HEK293T (cell line): ENCODE results near the gene POLA1.

Source experiments
- ARNT ChIP-seq: fragments of 450-650 bp; IDR thresholded peaks from 2 replicates; pipeline ENCODE4 v1.6.1; 2017; ENCODE audit warnings: mild to moderate bottlenecking
- BHLHE40 ChIP-seq: fragments of 450-650 bp; IDR thresholded peaks from 2 replicates; pipeline ENCODE4 v1.6.1; 2016; ENCODE audit warnings: mild to moderate bottlenecking, moderate library complexity, borderline replicate concordance
- CTBP1 ChIP-seq: fragments of 450-650 bp; IDR thresholded peaks from 2 replicates; pipeline ENCODE4 v1.6.1; 2016; ENCODE audit warnings: borderline replicate concordance
- ELF4 ChIP-seq: fragments of 450-650 bp; IDR thresholded peaks from 2 replicates; pipeline ENCODE4 v1.6.1; 2017; ENCODE audit warnings: antibody characterized with exemption
- FOXA1 ChIP-seq: fragments of 450-650 bp; IDR thresholded peaks from 2 replicates; pipeline ENCODE4 v1.6.1; 2016; ENCODE audit warnings: mild to moderate bottlenecking
- FOXK2 ChIP-seq: fragments of 450-650 bp; IDR thresholded peaks from 2 replicates; pipeline ENCODE4 v1.6.1; 2016; ENCODE audit warnings: mild to moderate bottlenecking
- FOXM1 ChIP-seq: fragments of 450-650 bp; IDR thresholded peaks from 2 replicates; pipeline ENCODE4 v1.6.1; 2017; ENCODE audit warnings: mild to moderate bottlenecking, borderline replicate concordance
- HDGF ChIP-seq: fragments of 450-650 bp; IDR thresholded peaks from 2 replicates; pipeline ENCODE4 v1.6.1; 2017; ENCODE audit warnings: antibody characterized with exemption, borderline replicate concordance
- L3MBTL2 ChIP-seq: fragments of 450-650 bp; conservative IDR thresholded peaks from 2 replicates; pipeline ENCODE4 v1.6.1; 2016; ENCODE audit warnings: mild to moderate bottlenecking
- NFRKB ChIP-seq: fragments of 450-650 bp; IDR thresholded peaks from 2 replicates; pipeline ENCODE4 v1.6.1; 2016; ENCODE audit warnings: mild to moderate bottlenecking, moderate library complexity
- SP1 ChIP-seq: fragments of 450-650 bp; IDR thresholded peaks from 2 replicates; pipeline ENCODE4 v1.6.1; 2017
- SUZ12 ChIP-seq: fragments of 450-650 bp; IDR thresholded peaks from 2 replicates; pipeline ENCODE4 v1.6.1; 2016; ENCODE audit warnings: mild to moderate bottlenecking
- TARDBP ChIP-seq: fragments of 450-650 bp; IDR thresholded peaks from 2 replicates; pipeline ENCODE4 v1.6.1; 2016
- ZNF384 ChIP-seq: fragments of 450-650 bp; IDR thresholded peaks from 2 replicates; pipeline ENCODE4 v1.6.1; 2016

GRCh38 chrX:24759786-24760185 lies 66.1 kb downstream of the POLA1 start:
- TF ChIP-seq SUZ12 (no peak), FOXM1 (no peak), ELF4 (no peak), FOXK2 (no peak), L3MBTL2 (no peak), BHLHE40 (no peak), FOXA1 (no peak), ZNF384 (no peak), SP1 (no peak), TARDBP (no peak), ARNT (no peak), CTBP1 (no peak), HDGF (no peak), NFRKB (no peak)
